Endothelial cell of umbilical vein (primary cell): ENCODE data around the gene CHD9. TPM values are rescaled to one million over a fixed set of nuclear protein-coding genes. Genes with fewer than 3 reads are reported as not detected.

Source experiments
- BruUV-seq: library from RNA; stranded (reverse); fragments of 400-500 nt; replicated peaks from 2 replicates; lab custom pipeline; 2021; lab: Mats Ljungman, UMichigan
- CTCF ChIA-PET: fragments of 300-600, 350-600 bp; sonication (Branson Sonifier 250); formaldehyde crosslinking; loops from one replicate; lab custom pipeline; 2021; ENCODE audit warnings: antibody characterized with exemption, inconsistent platforms; lab: Charles Lee
- POLR2A ChIA-PET: fragments of 300-600, 350-600 bp; sonication (Branson Sonifier 250); formaldehyde crosslinking; loops from one replicate; lab custom pipeline; 2021; ENCODE audit warnings: antibody characterized with exemption, inconsistent platforms; lab: Charles Lee
- DNase-seq: peaks from one replicate; pipeline ENCODE4 v3.0.0-alpha.2; 2011; ENCODE audit warnings: low read depth, low spot score
- FAIRE-seq: peaks from 2 replicates; lab custom pipeline; 2011; peaks lifted over from hg19 to GRCh38; lab: Jason Lieb, UNC
- H2AFZ ChIP-seq: 2 replicates; pipeline ENCODE4 v1.6.0; 2012; ENCODE audit warnings: low read depth, low read length, control low read depth, inconsistent platforms
- H3K27ac ChIP-seq: 2 replicates; pipeline ENCODE4 v1.5.1; 2011; ENCODE audit warnings: low read depth, mild to moderate bottlenecking, control low read depth, low read length, moderate library complexity; ENCODE audit not compliant: insufficient read depth
- H3K27me3 ChIP-seq, 2 experiments: 2 replicates each; pipeline versions ENCODE4 v1.6.0 to v1.6.1; 2011; ENCODE audit warnings: low read length in 2 of 2, mixed read lengths in 1 of 2; ENCODE audit not compliant: control insufficient read depth in 2 of 2, insufficient read depth in 2 of 2
- H3K36me3 ChIP-seq, 2 experiments: 2 replicates in 1 of 2; 3 replicates in 1 of 2; pipeline ENCODE4 v1.5.1; 2011; ENCODE audit warnings: low read length in 2 of 2, mild to moderate bottlenecking in 1 of 2, moderate library complexity in 1 of 2; ENCODE audit not compliant: control insufficient read depth in 2 of 2, insufficient read depth in 2 of 2; ENCODE audit errors: extremely low read depth in 1 of 2
- H3K4me1 ChIP-seq: 3 replicates; pipeline ENCODE4 v1.5.1; 2011; ENCODE audit warnings: mild to moderate bottlenecking, low read length; ENCODE audit not compliant: control insufficient read depth, insufficient read depth; ENCODE audit errors: extremely low read depth
- H3K4me2 ChIP-seq: 2 replicates; pipeline ENCODE4 v1.6.1; 2011; ENCODE audit warnings: low read length, control low read depth, mixed read lengths; ENCODE audit not compliant: insufficient read depth
- H3K4me3 ChIP-seq, 3 experiments: fragments of 200-600 bp in 1 of 3; sonication (generic), shearing (Covaris generic) in 1 of 3; replicated peaks in 1 of 3; 2 replicates each; pipeline ENCODE4 v1.5.1; 2011 to 2016; ENCODE audit warnings: control low read depth in 3 of 3, low read length in 3 of 3, mild to moderate bottlenecking in 2 of 3, inconsistent platforms in 1 of 3, low read depth in 1 of 3, moderate library complexity in 1 of 3; ENCODE audit not compliant: insufficient read depth in 1 of 3
- H3K79me2 ChIP-seq: 2 replicates; pipeline ENCODE4 v1.6.0; 2012; ENCODE audit warnings: low read length, inconsistent platforms; ENCODE audit not compliant: control insufficient read depth, insufficient read depth
- H3K9ac ChIP-seq: replicated peaks from 2 replicates; pipeline ENCODE3; 2011; ENCODE audit warnings: low read length, control low read depth; ENCODE audit not compliant: insufficient read depth; ENCODE audit errors: extremely low read depth
- H3K9me1 ChIP-seq: replicated peaks from 3 replicates; pipeline ENCODE4 v1.6.0; 2011; ENCODE audit warnings: mild to moderate bottlenecking, low read length; ENCODE audit not compliant: control insufficient read depth, insufficient read depth; ENCODE audit errors: extremely low read depth
- H3K9me3 ChIP-seq: replicated peaks from 2 replicates; pipeline ENCODE4 v1.5.1; 2012; ENCODE audit warnings: low read length, inconsistent platforms; ENCODE audit not compliant: control insufficient read depth, insufficient read depth
- H4K20me1 ChIP-seq: replicated peaks from 2 replicates; pipeline ENCODE3; 2011; ENCODE audit warnings: mild to moderate bottlenecking, low read length; ENCODE audit not compliant: control insufficient read depth, insufficient read depth; ENCODE audit errors: extremely low read depth
- CTCF ChIP-seq, 2 donors: IDR thresholded peaks; 1 replicate in 1 of 2; 2 replicates in 1 of 2; pipeline ENCODE4 v1.5.1; 2011; ENCODE audit warnings: low read length in 2 of 2, mild to moderate bottlenecking in 2 of 2, moderate library complexity in 2 of 2, control low read depth in 1 of 2, inconsistent platforms in 1 of 2, low read depth in 1 of 2; ENCODE audit not compliant: insufficient read depth in 1 of 2; ENCODE audit errors: extremely low read depth in 1 of 2
- EZH2 ChIP-seq: IDR thresholded peaks from 2 replicates; pipeline ENCODE4 v1.6.1; 2012; ENCODE audit warnings: borderline replicate concordance, low read depth, mild to moderate bottlenecking, moderate library complexity, low read length, inconsistent platforms; ENCODE audit not compliant: severe bottlenecking
- FOS ChIP-seq: IDR thresholded peaks from 2 replicates; pipeline ENCODE4 v1.6.1; 2011; ENCODE audit warnings: mild to moderate bottlenecking, low read length, moderate library complexity, borderline replicate concordance; ENCODE audit not compliant: insufficient read depth
- GATA2 ChIP-seq: IDR thresholded peaks from 2 replicates; pipeline ENCODE4 v1.7.0; 2011; ENCODE audit warnings: low read depth, mild to moderate bottlenecking, moderate library complexity, mixed read lengths, low read length; ENCODE audit not compliant: insufficient read length, insufficient read depth
- JUN ChIP-seq: IDR thresholded peaks from 2 replicates; pipeline ENCODE4 v1.6.1; 2011; ENCODE audit warnings: borderline replicate concordance, low read depth; ENCODE audit not compliant: insufficient read length, insufficient read depth
- MAX ChIP-seq: IDR thresholded peaks from 2 replicates; pipeline ENCODE4 v1.6.1; 2011; ENCODE audit not compliant: insufficient read depth, insufficient read length
- MYC ChIP-seq: IDR thresholded peaks from one replicate; pipeline ENCODE4 v1.6.1; 2011; ENCODE audit warnings: mild to moderate bottlenecking, low read depth, low read length
- POLR2A ChIP-seq: IDR thresholded peaks from 2 replicates; pipeline ENCODE4 v1.6.1; 2012; ENCODE audit warnings: low read depth, mild to moderate bottlenecking, control low read depth, low read length
- POLR2AphosphoS5 ChIP-seq: IDR thresholded peaks from 2 replicates; pipeline ENCODE4 v1.6.1; 2012; ENCODE audit warnings: low read depth, mild to moderate bottlenecking, control low read depth, low read length, moderate library complexity; ENCODE audit not compliant: insufficient read depth
- dilution Hi-C: fragments of 300-500 bp; cut with MboI; formaldehyde crosslinking; loops from one replicate; pipeline ENCODE4 v1.15.0; 2019; ENCODE audit warnings: low sequenced_read_pairs; ENCODE audit not compliant: extremely low pct_ligation_motif_present
- intact Hi-C: fragments of 100-400 bp; cut with micrococcal nuclease; formaldehyde crosslinking; loops from one replicate; pipeline ENCODE4 v1.10.0; 2022
- polyA plus RNA-seq, 4 experiments: library from polyadenylated mRNA; depleted of rRNA in 3 of 4; stranded (reverse) in 3 of 4; unstranded in 1 of 4; fragments of >200 nt; gene quantifications; 2 replicates each; pipeline versions ENCODE4 v1.2.1 to v1.2.3, GENCODE V29; 2011 to 2012; ENCODE audit warnings: missing spikeins in 1 of 4
- total RNA-seq: library from RNA; stranded (reverse); gene quantifications from 2 replicates; pipeline ENCODE4 v1.2.3, GENCODE V29; 2021

CHD9 gene
- total and polyA plus RNA-seq, 2 donors (not counting 3 experiments of a cell fraction or from before 2014, with no cell fraction given) = 9.9 to 59.2 TPM

- ChIA-PET POLR2A (interaction anchor here (0.9 to 1.6 kb wide), 4 partner anchors 9 to 34 kb away, joined by 3 to 8 read pairs (median 3); no protein-coding TSS in a partner anchor), CTCF (interaction anchor here (1.0 to 5.6 kb wide), 5 partner anchors 10 to 118 kb away, joined by 3 to 31 read pairs (median 11); partner anchors contain the start of gene CHD9)
- Histone ChIP-seq H3K9ac (peak overlapping the region; percentile 35), H3K27me3 (no peaks in the 10 kb centered on the region), H2AFZ (peak overlapping the region; percentile 5), H3K9me1 (no peaks in the 10 kb centered on the region), H3K4me2 (peak overlapping the region; percentile 73), H3K4me1 (peaks cover 48% of the 10 kb centered on the region), H4K20me1 (no peaks in the 10 kb centered on the region), H3K9me3 (no peaks in the 10 kb centered on the region), H3K4me3 (no peak overlapping the region), H3K36me3 (no peaks in the 10 kb centered on the region), H3K27ac (peak overlapping the region; percentile 72), H3K79me2 (no peaks in the 10 kb centered on the region)
- peak; percentile 75 for DNase-seq
- no TSS peak for BruUV-seq
- intact Hi-C loops (loop anchor here (1.0 to 5.0 kb wide), 2 partner anchors 9 to 428 kb away; no protein-coding TSS in a partner anchor), dilution Hi-C loops (no loop called here)
- TF ChIP-seq MYC = no peak
- no peak for TF ChIP-seq POLR2AphosphoS5
- no peak for TF ChIP-seq GATA2
- TF ChIP-seq MAX = no peak
- TF ChIP-seq POLR2A = no peak
- no peak for TF ChIP-seq EZH2
- no peak for TF ChIP-seq JUN
- TF ChIP-seq CTCF (IDR thresholded peaks at IDR 0.05; ENCODE audit: extremely low read depth in 1 of 2, insufficient read depth in 1 of 2, low read depth in 1 of 2, low read length in 2 of 2) = no peak
- no peak for TF ChIP-seq FOS
- FAIRE-seq = peak; percentile 58
Measured at GRCh38 chr16:53089434-53090285, 34.9 kb downstream of the CHD9 start.
